ENCODE measurements around the gene TNS3.
A peak's percentile ranks its signal among the peaks of the same experiment; 100 is the strongest.

The TNS3 gene

DNA sequence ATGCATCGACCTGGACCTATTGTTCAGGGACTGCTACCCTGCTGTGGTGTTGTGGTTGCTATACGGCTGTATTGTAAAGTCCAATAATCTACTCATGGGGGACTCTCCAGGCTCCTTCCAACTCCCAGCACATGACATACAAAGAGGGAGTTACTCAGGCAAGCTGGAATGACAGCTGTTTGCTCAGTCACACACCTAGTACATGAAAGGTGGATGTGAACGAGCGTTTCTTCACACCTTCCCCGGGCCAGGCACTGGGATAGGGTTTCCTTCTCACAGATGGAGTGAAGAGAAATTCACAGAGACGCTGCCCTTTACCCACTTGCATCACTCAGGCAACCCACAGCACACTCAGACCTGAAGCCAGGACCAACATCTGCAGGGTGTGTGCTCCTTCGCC lies 215.7 kb downstream of the TNS3 start:
- Histone ChIP-seq H3K9me3 (replicated peaks; ENCODE audit: low read length) (no peaks in the 10 kb centered on the region), H3K36me3 (ENCODE audit: insufficient read depth, low read length) (peaks cover 51% of the 10 kb centered on the region), H3K27me3 (ENCODE audit: control insufficient read depth, insufficient read depth, low read length) (no peaks in the 10 kb centered on the region), H3K4me2 (ENCODE audit: low read length) (no peak overlapping the region), H3K4me3 (ENCODE audit: low read length) (no peak overlapping the region), H3K4me1 (ENCODE audit: control insufficient read depth, insufficient read depth, low read length) (peaks cover 22% of the 10 kb centered on the region), H3K9ac (ENCODE audit: low read depth, low read length) (no peak overlapping the region)

- H3K9me3 ChIP-seq (replicated peaks; ENCODE audit: low read length), result no peaks in the 10 kb centered on the region
- H3K4me1 ChIP-seq (ENCODE audit: control insufficient read depth, insufficient read depth, low read length), result peaks cover 16% of the 10 kb centered on the region
- H3K4me2 ChIP-seq (ENCODE audit: low read length), result no peak overlapping the region
- peaks cover 51% of the 10 kb centered on the region for H3K36me3 ChIP-seq (ENCODE audit: insufficient read depth, low read length)
- H3K9ac ChIP-seq (ENCODE audit: low read depth, low read length), result no peak overlapping the region
- H3K4me3 ChIP-seq (ENCODE audit: low read length), result no peak overlapping the region
- H3K27me3 ChIP-seq (ENCODE audit: control insufficient read depth, insufficient read depth, low read length), result no peaks in the 10 kb centered on the region
These were observed 218.9 kb downstream of the TNS3 start for GRCh38 chr7:47362984-47363383.

DNA sequence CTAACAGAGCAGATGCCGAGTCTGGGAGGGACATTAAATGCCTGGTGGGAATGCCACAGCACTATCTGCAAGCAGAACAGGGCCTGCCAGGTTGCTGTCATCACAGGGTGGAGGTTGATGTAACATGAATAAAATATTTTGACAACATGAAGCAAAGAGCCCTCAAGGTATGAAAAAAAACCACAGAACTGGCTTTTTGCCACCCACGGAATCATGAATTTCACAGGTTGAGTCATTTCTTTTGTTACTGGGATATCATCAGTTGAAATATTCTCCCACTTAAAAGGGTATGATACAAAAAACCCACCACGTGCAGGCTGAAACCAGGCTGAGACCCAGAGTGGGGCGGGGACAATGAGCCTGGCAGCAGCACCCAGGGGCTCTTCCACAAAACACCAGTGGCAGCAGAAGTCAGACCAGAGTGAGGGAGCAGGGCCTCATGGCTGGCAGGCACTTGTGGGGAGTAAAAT lies 220.1 kb downstream of the TNS3 start:
- no peak overlapping the region for H3K4me3 ChIP-seq (ENCODE audit: low read length)
- H3K27me3 ChIP-seq (ENCODE audit: control insufficient read depth, insufficient read depth, low read length), result no peaks in the 10 kb centered on the region
- H3K9me3 ChIP-seq (replicated peaks; ENCODE audit: low read length), result no peaks in the 10 kb centered on the region
- no peak overlapping the region for H3K4me2 ChIP-seq (ENCODE audit: low read length)
- peaks cover 45% of the 10 kb centered on the region for H3K36me3 ChIP-seq (ENCODE audit: insufficient read depth, low read length)
- H3K9ac ChIP-seq (ENCODE audit: low read depth, low read length), result peak overlapping the region; percentile 7
- H3K4me1 ChIP-seq (ENCODE audit: control insufficient read depth, insufficient read depth, low read length), result peaks cover 16% of the 10 kb centered on the region

DNA sequence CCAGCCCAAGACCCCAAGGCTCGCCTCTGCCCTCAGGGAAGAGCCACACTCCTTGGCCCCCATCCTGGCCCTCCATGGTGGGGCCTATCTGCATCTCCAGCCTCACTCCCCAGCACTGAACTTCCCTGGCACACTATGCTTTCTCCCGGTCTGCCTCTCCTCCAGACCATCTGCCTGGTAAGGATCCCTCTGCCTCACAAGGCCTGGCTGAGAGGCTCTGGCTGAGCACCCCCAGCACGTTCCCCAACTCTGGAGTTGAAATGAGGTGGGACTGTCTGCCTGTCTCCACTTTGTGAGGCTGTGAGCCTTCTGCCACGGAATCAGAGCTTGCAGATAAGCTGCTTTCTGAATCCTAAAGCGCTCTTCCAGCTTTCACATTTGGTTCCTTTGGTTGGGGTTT lies 220.7 kb downstream of the TNS3 start:
- peaks cover 39% of the 10 kb centered on the region for H3K36me3 ChIP-seq (ENCODE audit: insufficient read depth, low read length)
- H3K4me2 ChIP-seq (ENCODE audit: low read length), result no peak overlapping the region
- H3K9me3 ChIP-seq (replicated peaks; ENCODE audit: low read length), result no peaks in the 10 kb centered on the region
- H3K27me3 ChIP-seq (ENCODE audit: control insufficient read depth, insufficient read depth, low read length), result no peaks in the 10 kb centered on the region
- no peak overlapping the region for H3K4me3 ChIP-seq (ENCODE audit: low read length)
- H3K9ac ChIP-seq (ENCODE audit: low read depth, low read length), result peak overlapping the region; percentile 7
- peaks cover 16% of the 10 kb centered on the region for H3K4me1 ChIP-seq (ENCODE audit: control insufficient read depth, insufficient read depth, low read length)

- Histone ChIP-seq H3K4me2 (ENCODE audit: low read length) (no peak overlapping the region), H3K4me1 (ENCODE audit: control insufficient read depth, insufficient read depth, low read length) (peaks cover 16% of the 10 kb centered on the region), H3K9ac (ENCODE audit: low read depth, low read length) (no peak overlapping the region), H3K4me3 (ENCODE audit: low read length) (no peak overlapping the region), H3K36me3 (ENCODE audit: insufficient read depth, low read length) (peaks cover 45% of the 10 kb centered on the region), H3K27me3 (ENCODE audit: control insufficient read depth, insufficient read depth, low read length) (no peaks in the 10 kb centered on the region), H3K9me3 (replicated peaks; ENCODE audit: low read length) (no peaks in the 10 kb centered on the region)
These were observed 221.5 kb downstream of the TNS3 start for GRCh38 chr7:47360301-47360900.

DNA sequence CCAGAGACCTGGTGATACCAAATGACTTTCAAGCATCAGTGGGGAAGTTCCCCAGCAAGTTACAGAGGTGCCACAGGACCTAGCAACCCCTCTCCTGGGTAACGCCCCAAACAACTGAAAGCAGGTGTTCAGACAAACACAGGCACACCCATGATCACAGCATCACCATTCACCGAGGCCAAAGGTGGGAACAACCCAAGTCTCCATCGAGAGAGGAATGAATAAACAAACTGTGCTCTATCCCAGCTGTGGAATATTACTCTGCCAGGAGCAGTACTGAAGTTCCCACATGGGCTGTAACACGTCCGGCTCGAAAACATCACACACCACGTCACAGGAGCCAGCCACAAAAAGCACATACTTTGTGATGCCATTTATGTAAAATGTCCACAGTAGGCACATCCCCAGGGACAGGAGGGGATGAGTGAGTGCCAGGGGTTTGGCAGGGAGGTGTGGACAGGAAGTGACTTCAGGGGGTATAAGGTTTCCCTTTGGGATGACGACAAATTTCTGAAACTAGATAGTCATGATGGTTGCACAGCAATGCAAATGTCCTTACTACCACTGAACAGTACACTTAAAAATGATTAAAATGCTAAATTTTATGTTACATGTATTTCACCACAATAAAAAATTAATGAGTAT lies 222.8 kb downstream of the TNS3 start:
- no peaks in the 10 kb centered on the region for H3K27me3 ChIP-seq (ENCODE audit: control insufficient read depth, insufficient read depth, low read length)
- H3K36me3 ChIP-seq (ENCODE audit: insufficient read depth, low read length), result peaks cover 53% of the 10 kb centered on the region
- no peak overlapping the region for H3K4me3 ChIP-seq (ENCODE audit: low read length)
- no peak overlapping the region for H3K9ac ChIP-seq (ENCODE audit: low read depth, low read length)
- no peak overlapping the region for H3K4me2 ChIP-seq (ENCODE audit: low read length)
- H3K4me1 ChIP-seq (ENCODE audit: control insufficient read depth, insufficient read depth, low read length), result peaks cover 16% of the 10 kb centered on the region
- H3K9me3 ChIP-seq (replicated peaks; ENCODE audit: low read length), result no peaks in the 10 kb centered on the region

DNA sequence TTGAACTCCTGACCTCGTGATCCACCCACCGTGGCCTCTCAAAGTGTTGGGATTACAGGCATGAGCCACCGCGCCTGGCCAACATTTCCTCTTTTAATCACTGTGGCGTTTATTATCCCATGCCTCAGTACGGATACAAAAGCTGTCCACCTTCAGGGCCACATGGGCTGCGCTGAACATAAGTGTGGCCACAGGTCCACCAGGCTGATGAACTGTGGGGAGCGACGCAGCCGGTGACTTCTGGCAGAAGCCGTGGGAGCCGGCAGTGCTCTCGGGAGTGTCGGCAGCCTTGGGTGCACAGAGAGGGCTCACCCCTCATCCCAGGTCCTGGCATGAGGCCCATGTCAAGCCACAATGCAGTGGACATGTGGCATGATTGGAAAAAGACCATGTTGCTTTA lies 223.6 kb downstream of the TNS3 start:
- Histone ChIP-seq H3K9me3 (replicated peaks; ENCODE audit: low read length) (no peaks in the 10 kb centered on the region), H3K4me2 (ENCODE audit: low read length) (no peak overlapping the region), H3K27me3 (ENCODE audit: control insufficient read depth, insufficient read depth, low read length) (no peaks in the 10 kb centered on the region), H3K4me1 (ENCODE audit: control insufficient read depth, insufficient read depth, low read length) (peaks cover 16% of the 10 kb centered on the region), H3K4me3 (ENCODE audit: low read length) (no peak overlapping the region), H3K9ac (ENCODE audit: low read depth, low read length) (no peak overlapping the region), H3K36me3 (ENCODE audit: insufficient read depth, low read length) (peaks cover 48% of the 10 kb centered on the region)

DNA sequence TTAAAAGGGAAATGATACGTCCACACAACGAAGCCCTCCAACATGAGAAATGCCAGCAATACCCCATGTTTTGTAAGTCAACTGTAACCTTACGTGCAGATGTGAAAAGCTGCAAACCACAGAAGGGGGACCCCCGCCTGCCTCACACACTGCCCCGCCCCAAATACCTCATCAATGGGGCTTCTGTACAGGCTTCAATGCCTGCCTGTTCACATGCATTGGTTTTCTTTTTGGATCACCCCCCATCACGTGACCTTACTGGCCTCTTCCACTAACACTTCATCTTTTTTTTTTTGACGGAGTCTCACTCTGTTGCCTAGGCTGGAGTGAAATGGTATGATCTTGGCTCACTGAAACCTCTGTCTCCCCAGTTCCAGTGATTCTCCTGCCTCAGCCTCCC lies 224.0 kb downstream of the TNS3 start:
- Histone ChIP-seq H3K27me3 (ENCODE audit: control insufficient read depth, insufficient read depth, low read length) (no peaks in the 10 kb centered on the region), H3K36me3 (ENCODE audit: insufficient read depth, low read length) (peaks cover 46% of the 10 kb centered on the region), H3K4me1 (ENCODE audit: control insufficient read depth, insufficient read depth, low read length) (peaks cover 16% of the 10 kb centered on the region), H3K9ac (ENCODE audit: low read depth, low read length) (no peak overlapping the region), H3K9me3 (replicated peaks; ENCODE audit: low read length) (no peaks in the 10 kb centered on the region), H3K4me2 (ENCODE audit: low read length) (no peak overlapping the region), H3K4me3 (ENCODE audit: low read length) (no peak overlapping the region)

DNA sequence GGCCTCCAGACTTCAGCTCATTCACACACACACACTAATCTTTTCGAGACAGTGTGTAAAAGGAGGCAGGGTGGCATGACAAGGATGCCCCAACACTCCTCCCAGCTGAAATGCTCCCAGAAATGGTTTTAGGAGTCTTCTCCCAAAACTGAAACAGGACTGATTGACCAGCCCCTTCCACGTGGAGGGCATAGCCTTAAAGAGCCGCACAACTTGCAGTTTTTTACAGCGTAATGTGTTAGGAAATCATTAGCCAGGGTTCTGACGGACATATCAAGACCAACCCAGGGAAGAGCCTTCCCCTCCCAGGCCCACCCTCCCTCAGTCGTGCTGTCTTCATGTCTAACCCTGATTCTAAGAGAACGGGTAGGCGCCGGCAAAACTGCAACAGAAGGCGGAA lies 224.6 kb downstream of the TNS3 start:
- Histone ChIP-seq H3K4me2 (ENCODE audit: low read length) (no peak overlapping the region), H3K27me3 (ENCODE audit: control insufficient read depth, insufficient read depth, low read length) (no peaks in the 10 kb centered on the region), H3K9ac (ENCODE audit: low read depth, low read length) (no peak overlapping the region), H3K9me3 (replicated peaks; ENCODE audit: low read length) (no peaks in the 10 kb centered on the region), H3K4me3 (ENCODE audit: low read length) (no peak overlapping the region), H3K4me1 (ENCODE audit: control insufficient read depth, insufficient read depth, low read length) (peaks cover 15% of the 10 kb centered on the region), H3K36me3 (ENCODE audit: insufficient read depth, low read length) (peaks cover 51% of the 10 kb centered on the region)

DNA sequence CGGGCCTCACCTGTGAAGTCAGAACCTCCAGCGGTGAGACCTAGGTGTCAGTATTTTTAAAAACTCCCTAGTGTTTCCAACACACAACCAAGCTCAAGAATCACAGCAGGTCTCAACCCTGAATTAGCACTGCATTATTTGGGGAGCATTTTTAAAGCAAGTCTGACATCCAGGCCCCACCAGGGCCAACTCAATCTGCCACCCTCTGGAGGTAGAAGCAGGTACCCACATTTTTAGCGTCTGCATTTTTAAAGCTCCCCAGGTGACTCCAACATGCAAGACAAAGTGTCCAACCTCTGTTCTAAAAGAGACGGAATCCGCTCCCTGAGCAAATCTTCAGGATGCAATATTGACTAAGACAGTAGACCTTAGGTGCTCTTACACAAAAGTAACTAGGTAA lies 225.7 kb downstream of the TNS3 start:
- Histone ChIP-seq H3K4me2 (ENCODE audit: low read length) (no peak overlapping the region), H3K9me3 (replicated peaks; ENCODE audit: low read length) (no peaks in the 10 kb centered on the region), H3K36me3 (ENCODE audit: insufficient read depth, low read length) (peaks cover 50% of the 10 kb centered on the region), H3K4me1 (ENCODE audit: control insufficient read depth, insufficient read depth, low read length) (peaks cover 4% of the 10 kb centered on the region), H3K27me3 (ENCODE audit: control insufficient read depth, insufficient read depth, low read length) (no peaks in the 10 kb centered on the region), H3K9ac (ENCODE audit: low read depth, low read length) (no peak overlapping the region), H3K4me3 (ENCODE audit: low read length) (no peak overlapping the region)

DNA sequence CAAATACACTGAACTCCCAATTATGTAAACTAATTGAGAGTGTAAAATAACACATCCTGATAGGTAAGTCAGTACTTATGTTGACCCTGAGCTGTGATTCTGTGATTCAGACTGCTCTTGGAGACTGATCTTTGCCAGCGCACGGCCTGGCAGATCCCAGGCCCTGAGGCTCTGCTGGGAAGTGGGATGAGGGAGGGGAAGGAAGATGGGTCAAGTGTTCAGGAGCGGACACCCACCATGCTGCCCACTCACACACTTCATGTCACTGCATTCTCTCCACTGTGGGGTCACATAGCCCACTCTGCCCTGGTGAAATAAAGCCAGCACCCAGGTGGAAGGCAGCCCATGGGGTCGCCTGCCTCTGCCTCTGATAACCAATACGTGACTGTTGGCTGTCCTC lies 226.2 kb downstream of the TNS3 start:
- peaks cover 56% of the 10 kb centered on the region for H3K36me3 ChIP-seq (ENCODE audit: insufficient read depth, low read length)
- H3K4me3 ChIP-seq (ENCODE audit: low read length), result no peak overlapping the region
- H3K9me3 ChIP-seq (replicated peaks; ENCODE audit: low read length), result no peaks in the 10 kb centered on the region
- no peak overlapping the region for H3K9ac ChIP-seq (ENCODE audit: low read depth, low read length)
- H3K4me2 ChIP-seq (ENCODE audit: low read length), result no peak overlapping the region
- no peaks in the 10 kb centered on the region for H3K4me1 ChIP-seq (ENCODE audit: control insufficient read depth, insufficient read depth, low read length)
- no peaks in the 10 kb centered on the region for H3K27me3 ChIP-seq (ENCODE audit: control insufficient read depth, insufficient read depth, low read length)

Measured in skeletal muscle satellite cell (primary cell).